Measurements from ENCODE around the gene PDLIM5. TPM values are rescaled to one million over a fixed set of nuclear protein-coding genes. Genes with fewer than 3 reads are reported as not detected.
"Not testable (repeated sequence)": the region's sequence is repeated elsewhere in the genome, so short reads cannot be mapped to it uniquely, and the experiment has no call there.

Gene PDLIM5
- total RNA-seq, 5 donors from 2014 or later (not counting 1 experiment from before 2014, with no cell fraction given): 27.1 to 32.0 (median 29.6) TPM

DNA sequence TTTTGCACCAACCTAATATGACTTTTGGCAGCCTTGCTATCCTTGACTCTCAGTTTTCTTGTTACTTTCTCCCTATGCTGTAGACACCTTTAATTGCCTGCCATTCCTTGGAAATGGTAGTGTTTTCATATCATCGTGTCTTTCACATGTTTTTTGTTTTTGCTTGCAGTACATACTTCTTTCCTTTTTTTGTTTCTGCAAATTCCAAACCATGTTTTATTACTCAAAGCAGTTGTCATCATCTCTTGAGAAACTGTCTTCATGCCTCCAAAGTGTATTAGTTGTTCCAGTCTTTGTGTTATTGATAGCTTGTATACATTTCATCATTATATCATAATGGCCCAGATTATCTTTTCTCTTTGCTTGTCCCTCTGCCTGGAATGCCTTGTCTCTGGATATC lies 57.1 kb downstream of the PDLIM5 start:
- Histone ChIP-seq H3K27ac (ENCODE audit: low read length) (no peak overlapping the region), H3K4me1 (ENCODE audit: control insufficient read depth in 1 of 2, extremely low read depth in 1 of 2, insufficient read depth in 2 of 2, low read length in 2 of 2) (no peaks in the 10 kb centered on the region), H3K4me3 (ENCODE audit: control insufficient read depth in 1 of 2, extremely low read depth in 1 of 2, low read length in 1 of 2) (no peak overlapping the region), H3K27me3 (replicated peaks in 1 of 2; ENCODE audit: control insufficient read depth in 2 of 2, extremely low read depth in 1 of 2, insufficient read depth in 2 of 2, low read length in 1 of 2) (no peaks in the 10 kb centered on the region), H3K36me3 (ENCODE audit: control insufficient read depth in 2 of 2, extremely low read depth in 1 of 2, insufficient read depth in 1 of 2, low read length in 1 of 2) (no peaks in the 10 kb centered on the region), H3K9me3 (no peaks in the 10 kb centered on the region)
- POLR2A ChIA-PET: no interaction called here
- no peak overlapping the region for H3K27ac Mint-ChIP-seq
- no CpG with 5 or more reads among the region's 1 CpG for WGBS (ENCODE audit: insufficient coverage)
- no peak overlapping the region for H3K4me3 Mint-ChIP-seq
- H3K4me1 Mint-ChIP-seq: peaks cover 7 to 14% (median 13%) of the 10 kb centered on the region in 3 donors
- no peaks in the 10 kb centered on the region for H3K27me3 Mint-ChIP-seq
- H3K36me3 Mint-ChIP-seq: peaks cover 21% of the 10 kb centered on the region
- CTCF ChIA-PET: no interaction called here
- H3K9me3 Mint-ChIP-seq: peaks cover 0 to 3% (median 0%) of the 10 kb centered on the region in 3 donors
- ATAC-seq (replicated peaks in 1 of 4): no peak
- no peak for DNase-seq

DNA sequence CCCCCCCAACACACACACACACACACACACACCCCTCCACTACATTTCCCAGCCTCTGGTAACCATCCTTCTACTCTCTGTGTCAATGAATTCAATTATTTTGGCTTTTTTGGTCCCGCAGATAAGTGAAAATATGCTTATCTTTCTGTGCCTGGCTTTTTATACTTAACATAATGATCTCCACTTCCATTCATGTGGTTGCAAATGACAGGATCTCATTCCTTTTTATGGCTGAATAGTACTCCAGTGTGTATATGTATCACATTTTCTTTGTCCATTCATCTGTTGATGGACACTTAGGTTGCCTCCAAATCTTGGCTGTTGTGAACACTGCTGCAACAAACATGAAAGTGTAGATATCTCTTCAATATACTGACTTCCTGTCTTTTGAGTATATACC lies 59.8 kb downstream of the PDLIM5 start:
- Mint-ChIP-seq H3K4me3 (no peak overlapping the region), H3K36me3 (peaks cover 16% of the 10 kb centered on the region), H3K27me3 (no peaks in the 10 kb centered on the region), H3K27ac (no peak overlapping the region), H3K9me3 (peaks cover 0 to 3% (median 0%) of the 10 kb centered on the region in 3 donors), H3K4me1 (peaks cover 7 to 22% (median 11%) of the 10 kb centered on the region in 3 donors)
- no peak for DNase-seq
- H3K4me1 ChIP-seq (ENCODE audit: control insufficient read depth in 1 of 2, extremely low read depth in 1 of 2, insufficient read depth in 2 of 2, low read length in 2 of 2): no peaks in the 10 kb centered on the region
- WGBS (ENCODE audit: insufficient coverage): no CpG with 5 or more reads among the region's 1 CpG
- POLR2A ChIA-PET: no interaction called here
- H3K36me3 ChIP-seq (ENCODE audit: control insufficient read depth in 2 of 2, extremely low read depth in 1 of 2, insufficient read depth in 1 of 2, low read length in 1 of 2): no peaks in the 10 kb centered on the region
- no peaks in the 10 kb centered on the region for H3K9me3 ChIP-seq
- no peak overlapping the region for H3K27ac ChIP-seq (ENCODE audit: low read length)
- CTCF ChIA-PET: no interaction called here
- H3K4me3 ChIP-seq (ENCODE audit: control insufficient read depth in 1 of 2, extremely low read depth in 1 of 2, low read length in 1 of 2): no peak overlapping the region
- no peaks in the 10 kb centered on the region for H3K27me3 ChIP-seq (replicated peaks in 1 of 2; ENCODE audit: control insufficient read depth in 2 of 2, extremely low read depth in 1 of 2, insufficient read depth in 2 of 2, low read length in 1 of 2)
- ATAC-seq (replicated peaks in 1 of 4): no peak

DNA sequence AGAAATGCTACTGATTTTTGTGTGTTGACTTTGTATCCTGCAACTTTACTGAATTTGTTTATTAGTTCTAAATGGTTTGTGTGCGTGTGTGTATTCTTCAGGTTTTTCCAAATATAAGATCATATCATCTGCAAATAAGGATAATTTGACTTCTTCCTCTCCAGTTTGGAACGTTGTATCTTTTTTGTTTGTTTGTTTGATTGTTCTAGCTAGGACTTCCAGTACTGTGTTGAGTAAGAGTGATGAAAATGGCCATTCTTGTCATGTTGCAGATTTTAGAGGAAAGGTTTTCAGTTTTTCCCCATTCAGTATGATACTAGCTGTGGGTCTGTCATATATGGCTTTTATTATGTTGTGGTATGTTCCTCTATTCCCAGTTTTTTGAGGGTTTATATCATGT lies 61.8 kb downstream of the PDLIM5 start:
- H3K36me3 ChIP-seq (ENCODE audit: control insufficient read depth in 2 of 2, extremely low read depth in 1 of 2, insufficient read depth in 1 of 2, low read length in 1 of 2); H3K27ac ChIP-seq (ENCODE audit: low read length); H3K9me3 Mint-ChIP-seq; H3K27me3 ChIP-seq (replicated peaks in 1 of 2; ENCODE audit: control insufficient read depth in 2 of 2, extremely low read depth in 1 of 2, insufficient read depth in 2 of 2, low read length in 1 of 2); H3K4me3 Mint-ChIP-seq; ATAC-seq (replicated peaks in 1 of 4); DNase-seq; H3K27me3 Mint-ChIP-seq; CTCF ChIA-PET; H3K9me3 ChIP-seq; H3K4me1 ChIP-seq (ENCODE audit: control insufficient read depth in 1 of 2, extremely low read depth in 1 of 2, insufficient read depth in 2 of 2, low read length in 2 of 2); H3K27ac Mint-ChIP-seq; H3K4me3 ChIP-seq (ENCODE audit: control insufficient read depth in 1 of 2, extremely low read depth in 1 of 2, low read length in 1 of 2): not testable (repeated sequence)
- H3K36me3 Mint-ChIP-seq: peaks cover 21% of the 10 kb centered on the region
- WGBS (ENCODE audit: insufficient coverage): no CpG with 5 or more reads among the region's 2 CpGs
- POLR2A ChIA-PET: interaction anchor here in 1 of 2 donors (0.6 kb wide), 1 partner anchor 41 kb away, joined by 3 read pairs; no protein-coding TSS in a partner anchor
- peaks cover 0 to 24% (median 2%) of the 10 kb centered on the region in 3 donors for H3K4me1 Mint-ChIP-seq

DNA sequence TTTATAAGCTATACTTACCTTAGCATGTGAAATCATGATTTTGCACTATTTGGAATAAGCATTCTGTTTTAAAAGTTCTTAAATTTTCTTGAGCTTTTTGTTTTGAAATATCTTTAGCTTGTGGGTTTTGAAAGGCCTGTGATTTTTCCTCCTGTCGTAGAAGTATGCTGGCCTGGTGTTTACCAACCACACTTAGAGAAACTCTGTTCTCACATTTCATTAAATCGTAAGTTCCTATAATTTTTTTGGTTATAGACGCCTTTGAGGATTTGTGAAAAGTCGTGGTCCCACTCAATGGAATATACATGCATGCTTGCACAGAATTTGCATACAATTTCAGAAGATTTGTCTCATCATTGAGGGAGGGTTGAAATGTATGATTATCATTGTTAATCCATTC lies 63.6 kb downstream of the PDLIM5 start:
- Histone ChIP-seq H3K36me3 (ENCODE audit: control insufficient read depth in 2 of 2, extremely low read depth in 1 of 2, insufficient read depth in 1 of 2, low read length in 1 of 2) (no peaks in the 10 kb centered on the region), H3K27ac (ENCODE audit: low read length) (no peak overlapping the region), H3K4me3 (ENCODE audit: control insufficient read depth in 1 of 2, extremely low read depth in 1 of 2, low read length in 1 of 2) (no peak overlapping the region), H3K27me3 (replicated peaks in 1 of 2; ENCODE audit: control insufficient read depth in 2 of 2, extremely low read depth in 1 of 2, insufficient read depth in 2 of 2, low read length in 1 of 2) (no peaks in the 10 kb centered on the region), H3K4me1 (ENCODE audit: control insufficient read depth in 1 of 2, extremely low read depth in 1 of 2, insufficient read depth in 2 of 2, low read length in 2 of 2) (peaks cover 0 to 3% of the 10 kb centered on the region in 2 experiments), H3K9me3 (no peaks in the 10 kb centered on the region)
- H3K9me3 Mint-ChIP-seq: peaks cover 0 to 3% (median 0%) of the 10 kb centered on the region in 3 donors
- ChIA-PET CTCF (no interaction called here), POLR2A (interaction anchor here in 1 of 2 donors (0.6 kb wide), 1 partner anchor 201 kb away, joined by 3 read pairs; no protein-coding TSS in a partner anchor)
- no peak overlapping the region for H3K27ac Mint-ChIP-seq
- ATAC-seq (replicated peaks in 1 of 4) (no peak), DNase-seq (no peak)
- H3K27me3 Mint-ChIP-seq: no peaks in the 10 kb centered on the region
- peaks cover 15% of the 10 kb centered on the region for H3K36me3 Mint-ChIP-seq
- H3K4me3 Mint-ChIP-seq: no peak overlapping the region
- peaks cover 15 to 42% (median 16%) of the 10 kb centered on the region in 3 donors for H3K4me1 Mint-ChIP-seq
- no CpG with 5 or more reads among the region's 4 CpGs for WGBS (ENCODE audit: insufficient coverage)

DNA sequence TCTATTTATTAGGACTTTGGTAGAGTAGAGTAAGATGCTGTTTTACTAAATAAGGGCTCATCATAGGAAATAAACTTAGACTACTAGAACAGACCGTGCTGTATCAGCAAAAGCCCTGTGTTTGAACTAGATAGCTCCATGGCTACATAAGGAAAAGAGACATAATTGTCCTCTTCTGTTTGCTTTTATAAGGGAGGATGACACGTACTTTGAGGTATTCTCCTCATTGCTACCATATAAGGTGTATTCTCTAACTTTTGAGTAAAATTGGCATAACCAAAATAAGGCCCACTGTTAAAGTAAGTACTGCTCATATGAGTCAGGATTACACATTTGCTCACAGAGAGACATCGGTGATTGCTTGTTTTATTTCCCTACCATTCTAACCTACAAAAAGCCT lies 64.3 kb downstream of the PDLIM5 start:
- H3K36me3 ChIP-seq (ENCODE audit: control insufficient read depth in 2 of 2, extremely low read depth in 1 of 2, insufficient read depth in 1 of 2, low read length in 1 of 2): no peaks in the 10 kb centered on the region
- Mint-ChIP-seq H3K9me3 (peaks cover 0 to 3% (median 0%) of the 10 kb centered on the region in 3 donors), H3K4me1 (peaks cover 16 to 44% (median 17%) of the 10 kb centered on the region in 3 donors), H3K36me3 (peaks cover 15% of the 10 kb centered on the region), H3K4me3 (no peak overlapping the region), H3K27ac (no peak overlapping the region), H3K27me3 (no peaks in the 10 kb centered on the region)
- ATAC-seq (replicated peaks in 1 of 4): no peak
- H3K4me1 ChIP-seq (ENCODE audit: control insufficient read depth in 1 of 2, extremely low read depth in 1 of 2, insufficient read depth in 2 of 2, low read length in 2 of 2): peaks cover 0 to 3% of the 10 kb centered on the region in 2 experiments
- no CpG with 5 or more reads among the region's 3 CpGs for WGBS (ENCODE audit: insufficient coverage)
- H3K27me3 ChIP-seq (replicated peaks in 1 of 2; ENCODE audit: control insufficient read depth in 2 of 2, extremely low read depth in 1 of 2, insufficient read depth in 2 of 2, low read length in 1 of 2): no peaks in the 10 kb centered on the region
- no peak overlapping the region for H3K4me3 ChIP-seq (ENCODE audit: control insufficient read depth in 1 of 2, extremely low read depth in 1 of 2, low read length in 1 of 2)
- H3K27ac ChIP-seq (ENCODE audit: low read length): no peak overlapping the region
- H3K9me3 ChIP-seq: no peaks in the 10 kb centered on the region
- no peak for DNase-seq
- CTCF ChIA-PET: no interaction called here
- POLR2A ChIA-PET: interaction anchor here in 1 of 2 donors (0.6 kb wide), 1 partner anchor 200 kb away, joined by 3 read pairs; no protein-coding TSS in a partner anchor

DNA sequence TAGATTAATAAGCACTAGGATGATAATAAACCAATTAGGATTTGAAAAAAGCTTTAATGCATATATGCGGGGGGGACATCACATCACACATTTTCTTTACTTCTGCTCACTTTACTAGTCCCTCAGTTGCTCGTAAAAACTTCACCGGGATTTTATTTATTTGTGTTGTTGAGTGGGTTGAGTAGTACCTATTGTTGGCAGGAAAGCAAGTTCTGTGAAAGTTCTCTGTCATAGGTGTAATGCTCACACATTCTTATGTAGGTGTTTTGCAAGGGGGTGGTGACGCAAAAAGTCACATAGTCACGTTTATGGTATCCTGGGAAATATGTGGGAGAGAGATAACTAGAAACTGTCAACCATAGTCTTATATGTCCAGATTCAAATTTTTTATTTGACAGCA lies 65.3 kb downstream of the PDLIM5 start:
- no peaks in the 10 kb centered on the region for H3K36me3 ChIP-seq (ENCODE audit: control insufficient read depth in 2 of 2, extremely low read depth in 1 of 2, insufficient read depth in 1 of 2, low read length in 1 of 2)
- ChIA-PET POLR2A (no interaction called here), CTCF (no interaction called here)
- H3K4me1 Mint-ChIP-seq: peaks cover 16 to 44% (median 17%) of the 10 kb centered on the region in 3 donors
- DNase-seq: no peak
- H3K27me3 ChIP-seq (replicated peaks in 1 of 2; ENCODE audit: control insufficient read depth in 2 of 2, extremely low read depth in 1 of 2, insufficient read depth in 2 of 2, low read length in 1 of 2): no peaks in the 10 kb centered on the region
- H3K27ac ChIP-seq (ENCODE audit: low read length): no peak overlapping the region
- WGBS (ENCODE audit: insufficient coverage): no CpG with 5 or more reads among the region's 5 CpGs
- H3K4me1 ChIP-seq (ENCODE audit: control insufficient read depth in 1 of 2, extremely low read depth in 1 of 2, insufficient read depth in 2 of 2, low read length in 2 of 2): peaks cover 0 to 3% of the 10 kb centered on the region in 2 experiments
- H3K27ac Mint-ChIP-seq: no peak overlapping the region
- no peak overlapping the region for H3K4me3 Mint-ChIP-seq
- H3K9me3 ChIP-seq: no peaks in the 10 kb centered on the region
- H3K36me3 Mint-ChIP-seq: peaks cover 11% of the 10 kb centered on the region
- ATAC-seq (replicated peaks in 1 of 4): no peak
- no peaks in the 10 kb centered on the region for H3K27me3 Mint-ChIP-seq
- peaks cover 0 to 3% (median 0%) of the 10 kb centered on the region in 3 donors for H3K9me3 Mint-ChIP-seq
- no peak overlapping the region for H3K4me3 ChIP-seq (ENCODE audit: control insufficient read depth in 1 of 2, extremely low read depth in 1 of 2, low read length in 1 of 2)

DNA sequence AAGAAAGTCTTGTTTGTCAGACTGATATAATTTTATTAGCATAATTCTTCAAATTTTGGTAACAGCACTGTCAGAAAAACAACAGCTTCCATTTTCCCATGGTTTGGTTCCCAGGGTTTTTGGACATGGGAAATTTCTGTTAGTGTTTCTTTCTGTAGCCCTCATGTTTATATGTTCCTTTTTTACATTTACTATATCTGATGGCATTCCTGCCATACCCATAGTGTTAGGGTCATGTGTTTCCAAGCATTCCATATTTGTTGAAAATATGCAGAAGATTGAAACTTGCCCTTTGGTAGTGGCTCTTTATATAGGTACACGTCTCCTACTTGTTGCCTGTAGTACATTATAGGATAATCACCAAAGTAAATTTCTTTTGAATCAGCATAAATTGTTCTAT lies 65.8 kb downstream of the PDLIM5 start:
- DNase-seq (no peak), ATAC-seq (replicated peaks in 1 of 4) (no peak)
- Mint-ChIP-seq H3K4me1 (peaks cover 16 to 42% (median 17%) of the 10 kb centered on the region in 3 donors), H3K27ac (no peak overlapping the region), H3K36me3 (peaks cover 11% of the 10 kb centered on the region), H3K4me3 (no peak overlapping the region), H3K9me3 (peaks cover 0 to 3% (median 0%) of the 10 kb centered on the region in 3 donors), H3K27me3 (no peaks in the 10 kb centered on the region)
- CTCF ChIA-PET: no interaction called here
- no CpG with 5 or more reads among the region's 1 CpG for WGBS (ENCODE audit: insufficient coverage)
- POLR2A ChIA-PET: no interaction called here
- Histone ChIP-seq H3K4me3 (ENCODE audit: control insufficient read depth in 1 of 2, extremely low read depth in 1 of 2, low read length in 1 of 2) (no peak overlapping the region), H3K4me1 (ENCODE audit: control insufficient read depth in 1 of 2, extremely low read depth in 1 of 2, insufficient read depth in 2 of 2, low read length in 2 of 2) (peaks cover 0 to 3% of the 10 kb centered on the region in 2 experiments), H3K27me3 (replicated peaks in 1 of 2; ENCODE audit: control insufficient read depth in 2 of 2, extremely low read depth in 1 of 2, insufficient read depth in 2 of 2, low read length in 1 of 2) (no peaks in the 10 kb centered on the region), H3K27ac (ENCODE audit: low read length) (no peak overlapping the region), H3K36me3 (ENCODE audit: control insufficient read depth in 2 of 2, extremely low read depth in 1 of 2, insufficient read depth in 1 of 2, low read length in 1 of 2) (no peaks in the 10 kb centered on the region), H3K9me3 (no peaks in the 10 kb centered on the region)
